HCT116 (cell line): Measurements from ENCODE around the gene WWP2.

ENCODE experiments used
- CEBPB ChIP-seq: IDR thresholded peaks from 2 replicates; pipeline ENCODE4 v1.6.1; 2012; ENCODE audit warnings: low read depth
- EZH2 ChIP-seq: fragments of 200-600 bp; sonication (generic); IDR thresholded peaks from 2 replicates; pipeline ENCODE4 v1.6.1; 2017; ENCODE audit warnings: antibody characterized with exemption, mixed run types
- POLR2AphosphoS5 ChIP-seq: IDR thresholded peaks from 2 replicates; pipeline ENCODE4 v1.6.1; 2011; ENCODE audit warnings: mild to moderate bottlenecking, low read depth, low read length, moderate library complexity
- TF ChIP-seq, protein P1 (sequence below), 3 experiments: fragments of 200-600 bp in 1 of 3; sonication (generic) in 1 of 3; IDR thresholded peaks in 2 of 3; conservative IDR thresholded peaks in 1 of 3; 2 replicates each; pipeline ENCODE4 v1.5.1; 2012 to 2017; ENCODE audit warnings: low read depth in 2 of 3, low read length in 2 of 3, antibody characterized with exemption in 1 of 3, borderline replicate concordance in 1 of 3, control low read depth in 1 of 3, mild to moderate bottlenecking in 1 of 3, mixed read lengths in 1 of 3, mixed run types in 1 of 3, moderate library complexity in 1 of 3; ENCODE audit not compliant: insufficient read depth in 1 of 3
- TF ChIP-seq, protein P2 (sequence below): IDR thresholded peaks from 2 replicates; pipeline ENCODE4 v1.6.1; 2012; ENCODE audit warnings: low read depth

DNA sequence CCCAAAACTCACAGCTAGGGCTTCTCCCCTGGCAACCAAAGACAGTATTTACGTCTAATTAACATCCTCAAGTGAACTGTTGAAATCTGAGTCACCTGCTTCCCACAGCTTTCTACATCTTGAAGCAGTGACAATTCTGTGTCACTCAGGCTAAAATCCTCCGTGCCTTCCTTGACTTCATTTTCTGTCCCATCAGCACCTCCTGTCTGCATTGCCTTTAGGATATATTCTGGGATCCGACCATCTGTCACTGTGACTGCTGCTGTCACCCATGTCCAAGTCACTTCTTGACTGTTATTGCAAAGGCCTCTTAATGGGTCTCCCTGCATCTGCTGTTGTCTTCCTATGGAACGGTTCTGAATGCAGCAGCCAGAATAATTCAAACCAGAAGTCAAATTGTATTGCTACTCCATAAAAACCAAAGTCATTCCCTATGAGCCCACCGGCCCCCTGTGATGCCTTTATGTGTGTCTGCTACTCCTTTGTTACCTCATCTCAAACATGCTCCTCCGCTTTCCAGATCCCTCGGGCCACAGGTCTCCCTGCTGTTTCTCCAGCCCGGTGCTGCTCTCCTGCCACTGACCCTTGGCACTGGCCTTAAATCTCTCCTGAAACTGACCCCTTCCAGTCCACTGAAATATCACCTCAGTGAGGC, 56.9 kb downstream of the WWP2 start:
- TF ChIP-seq, protein P1, sequence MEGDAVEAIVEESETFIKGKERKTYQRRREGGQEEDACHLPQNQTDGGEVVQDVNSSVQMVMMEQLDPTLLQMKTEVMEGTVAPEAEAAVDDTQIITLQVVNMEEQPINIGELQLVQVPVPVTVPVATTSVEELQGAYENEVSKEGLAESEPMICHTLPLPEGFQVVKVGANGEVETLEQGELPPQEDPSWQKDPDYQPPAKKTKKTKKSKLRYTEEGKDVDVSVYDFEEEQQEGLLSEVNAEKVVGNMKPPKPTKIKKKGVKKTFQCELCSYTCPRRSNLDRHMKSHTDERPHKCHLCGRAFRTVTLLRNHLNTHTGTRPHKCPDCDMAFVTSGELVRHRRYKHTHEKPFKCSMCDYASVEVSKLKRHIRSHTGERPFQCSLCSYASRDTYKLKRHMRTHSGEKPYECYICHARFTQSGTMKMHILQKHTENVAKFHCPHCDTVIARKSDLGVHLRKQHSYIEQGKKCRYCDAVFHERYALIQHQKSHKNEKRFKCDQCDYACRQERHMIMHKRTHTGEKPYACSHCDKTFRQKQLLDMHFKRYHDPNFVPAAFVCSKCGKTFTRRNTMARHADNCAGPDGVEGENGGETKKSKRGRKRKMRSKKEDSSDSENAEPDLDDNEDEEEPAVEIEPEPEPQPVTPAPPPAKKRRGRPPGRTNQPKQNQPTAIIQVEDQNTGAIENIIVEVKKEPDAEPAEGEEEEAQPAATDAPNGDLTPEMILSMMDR (IDR thresholded peaks at IDR 0.05 in 2 of 3, conservative IDR thresholded peaks at IDR 0.05 in 1 of 3; ENCODE audit: borderline replicate concordance in 1 of 3, insufficient read depth in 1 of 3, low read depth in 2 of 3, low read length in 2 of 3), result no peak
- TF ChIP-seq, protein P2, sequence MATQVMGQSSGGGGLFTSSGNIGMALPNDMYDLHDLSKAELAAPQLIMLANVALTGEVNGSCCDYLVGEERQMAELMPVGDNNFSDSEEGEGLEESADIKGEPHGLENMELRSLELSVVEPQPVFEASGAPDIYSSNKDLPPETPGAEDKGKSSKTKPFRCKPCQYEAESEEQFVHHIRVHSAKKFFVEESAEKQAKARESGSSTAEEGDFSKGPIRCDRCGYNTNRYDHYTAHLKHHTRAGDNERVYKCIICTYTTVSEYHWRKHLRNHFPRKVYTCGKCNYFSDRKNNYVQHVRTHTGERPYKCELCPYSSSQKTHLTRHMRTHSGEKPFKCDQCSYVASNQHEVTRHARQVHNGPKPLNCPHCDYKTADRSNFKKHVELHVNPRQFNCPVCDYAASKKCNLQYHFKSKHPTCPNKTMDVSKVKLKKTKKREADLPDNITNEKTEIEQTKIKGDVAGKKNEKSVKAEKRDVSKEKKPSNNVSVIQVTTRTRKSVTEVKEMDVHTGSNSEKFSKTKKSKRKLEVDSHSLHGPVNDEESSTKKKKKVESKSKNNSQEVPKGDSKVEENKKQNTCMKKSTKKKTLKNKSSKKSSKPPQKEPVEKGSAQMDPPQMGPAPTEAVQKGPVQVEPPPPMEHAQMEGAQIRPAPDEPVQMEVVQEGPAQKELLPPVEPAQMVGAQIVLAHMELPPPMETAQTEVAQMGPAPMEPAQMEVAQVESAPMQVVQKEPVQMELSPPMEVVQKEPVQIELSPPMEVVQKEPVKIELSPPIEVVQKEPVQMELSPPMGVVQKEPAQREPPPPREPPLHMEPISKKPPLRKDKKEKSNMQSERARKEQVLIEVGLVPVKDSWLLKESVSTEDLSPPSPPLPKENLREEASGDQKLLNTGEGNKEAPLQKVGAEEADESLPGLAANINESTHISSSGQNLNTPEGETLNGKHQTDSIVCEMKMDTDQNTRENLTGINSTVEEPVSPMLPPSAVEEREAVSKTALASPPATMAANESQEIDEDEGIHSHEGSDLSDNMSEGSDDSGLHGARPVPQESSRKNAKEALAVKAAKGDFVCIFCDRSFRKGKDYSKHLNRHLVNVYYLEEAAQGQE, result no peak
- no peak for TF ChIP-seq EZH2
- no peak for TF ChIP-seq CEBPB
- no peak for TF ChIP-seq POLR2AphosphoS5
